EH (cell line): Measurements from ENCODE around the gene PLEK.

Experiments
- DNase-seq: peaks from one replicate; pipeline ENCODE4 v3.0.0-alpha.2; 2015; ENCODE audit warnings: low read depth

Gene PLEK

GRCh38 chr2:68416081-68416675 lies 51.1 kb downstream of the PLEK start:
- DNase-seq = no peak

- DNase-seq = no peak
Measured at GRCh38 chr2:68417926-68418325, 52.8 kb downstream of the PLEK start.

GRCh38 chr2:68418419-68418818 lies 53.3 kb downstream of the PLEK start:
- no peak for DNase-seq

GRCh38 chr2:68418855-68419254 lies 53.8 kb downstream of the PLEK start:
- DNase-seq = no peak

- DNase-seq = peak; percentile 32
Measured at GRCh38 chr2:68420254-68420910, 55.3 kb downstream of the PLEK start.

GRCh38 chr2:68423966-68424650 lies 59.0 kb downstream of the PLEK start:
- no peak for DNase-seq

- DNase-seq = no peak
Measured at GRCh38 chr2:68425503-68425902, 60.4 kb downstream of the PLEK start.

- DNase-seq = no peak
Measured at GRCh38 chr2:68426446-68426845, 61.4 kb downstream of the PLEK start.

- DNase-seq = peak; percentile 50
Measured at GRCh38 chr2:68426848-68427579, 61.9 kb downstream of the PLEK start.

- DNase-seq = no peak
Measured at GRCh38 chr2:68428126-68428525, 63.0 kb downstream of the PLEK start.

GRCh38 chr2:68428746-68429145 lies 63.7 kb downstream of the PLEK start:
- DNase-seq = no peak

GRCh38 chr2:68429311-68429826 lies 64.3 kb downstream of the PLEK start:
- DNase-seq = no peak

- no peak for DNase-seq
Measured at GRCh38 chr2:68431316-68431972, 66.4 kb downstream of the PLEK start.

- DNase-seq = no peak
Measured at GRCh38 chr2:68432696-68433658, 67.9 kb downstream of the PLEK start.

GRCh38 chr2:68434981-68435380 lies 69.9 kb downstream of the PLEK start:
- peak; percentile 21 for DNase-seq

GRCh38 chr2:68435615-68436014 lies 70.5 kb downstream of the PLEK start:
- peak; percentile 69 for DNase-seq

GRCh38 chr2:68436270-68436669 lies 71.2 kb downstream of the PLEK start:
- peak; percentile 38 for DNase-seq

- DNase-seq = peak; percentile 28
Measured at GRCh38 chr2:68438455-68439303, 73.6 kb downstream of the PLEK start.

GRCh38 chr2:68441179-68441993 lies 76.3 kb downstream of the PLEK start:
- DNase-seq = peak; percentile 86
